ENCODE results near the gene ZDHHC24.

DNA sequence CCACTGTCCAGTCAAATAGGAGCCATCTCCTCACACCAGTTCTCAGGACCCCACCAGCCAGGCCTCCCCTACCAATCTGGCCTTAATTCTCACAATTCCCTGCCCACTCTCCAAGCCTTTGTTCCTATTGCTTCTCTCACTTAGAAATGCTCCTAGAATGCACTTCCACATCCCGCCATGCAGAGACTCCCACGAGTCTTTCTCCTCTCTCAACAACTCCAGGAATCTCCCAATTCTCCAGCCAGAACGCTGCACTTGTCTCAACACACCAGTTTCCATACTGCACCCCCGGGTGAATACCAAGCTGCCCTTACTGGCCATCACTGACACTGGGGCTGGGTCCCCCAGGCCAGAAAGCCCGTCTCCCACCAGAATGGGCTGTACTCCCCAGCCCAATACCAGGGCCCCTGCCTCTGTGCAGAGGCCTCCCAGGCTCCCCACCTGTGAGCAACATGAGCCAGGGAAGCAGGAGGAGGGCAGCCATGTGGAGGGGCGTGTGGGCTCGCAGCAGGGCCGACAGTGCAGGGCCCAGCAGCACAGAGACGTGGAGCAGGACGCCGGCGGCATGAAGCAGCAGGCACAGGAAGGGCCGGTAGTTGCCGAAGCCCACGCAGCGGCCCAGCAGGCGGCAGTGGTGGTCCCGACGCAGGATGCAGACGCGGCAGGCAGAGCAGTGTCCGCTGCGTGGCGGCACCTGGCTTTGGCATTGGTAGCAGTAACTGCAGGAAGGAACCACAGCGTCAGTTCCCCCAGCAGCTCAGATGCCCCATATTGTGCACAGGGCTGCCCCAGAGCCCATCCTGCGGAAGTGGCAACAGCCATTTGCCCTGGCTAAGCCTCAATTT lies 2.4 kb downstream of the ZDHHC24 start:
- TF ChIP-seq, protein P1, sequence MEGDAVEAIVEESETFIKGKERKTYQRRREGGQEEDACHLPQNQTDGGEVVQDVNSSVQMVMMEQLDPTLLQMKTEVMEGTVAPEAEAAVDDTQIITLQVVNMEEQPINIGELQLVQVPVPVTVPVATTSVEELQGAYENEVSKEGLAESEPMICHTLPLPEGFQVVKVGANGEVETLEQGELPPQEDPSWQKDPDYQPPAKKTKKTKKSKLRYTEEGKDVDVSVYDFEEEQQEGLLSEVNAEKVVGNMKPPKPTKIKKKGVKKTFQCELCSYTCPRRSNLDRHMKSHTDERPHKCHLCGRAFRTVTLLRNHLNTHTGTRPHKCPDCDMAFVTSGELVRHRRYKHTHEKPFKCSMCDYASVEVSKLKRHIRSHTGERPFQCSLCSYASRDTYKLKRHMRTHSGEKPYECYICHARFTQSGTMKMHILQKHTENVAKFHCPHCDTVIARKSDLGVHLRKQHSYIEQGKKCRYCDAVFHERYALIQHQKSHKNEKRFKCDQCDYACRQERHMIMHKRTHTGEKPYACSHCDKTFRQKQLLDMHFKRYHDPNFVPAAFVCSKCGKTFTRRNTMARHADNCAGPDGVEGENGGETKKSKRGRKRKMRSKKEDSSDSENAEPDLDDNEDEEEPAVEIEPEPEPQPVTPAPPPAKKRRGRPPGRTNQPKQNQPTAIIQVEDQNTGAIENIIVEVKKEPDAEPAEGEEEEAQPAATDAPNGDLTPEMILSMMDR (conservative IDR thresholded peaks at IDR 0.05; ENCODE audit: low read depth, low read length): peak; percentile 42; the same call in 1 of the 2 replicates
- no peak for TF ChIP-seq EZH2 (IDR thresholded peaks at IDR 0.05; ENCODE audit: borderline replicate concordance, low read depth, low read length, poor library complexity, severe bottlenecking)
